GM12872 (cell line): ENCODE data around the gene MSANTD1.

Experiments used
- CTCF ChIP-seq: IDR thresholded peaks from 3 replicates; pipeline ENCODE4 v1.5.1; 2011; ENCODE audit warnings: low read depth, mild to moderate bottlenecking, low read length, moderate library complexity; ENCODE audit not compliant: insufficient read depth

Gene MSANTD1

GRCh38 chr4:3263876-3264193 lies 14.9 kb downstream of the MSANTD1 start:
- TF ChIP-seq CTCF = no peak

GRCh38 chr4:3266076-3266475 lies 17.1 kb downstream of the MSANTD1 start:
- TF ChIP-seq CTCF = no peak

- TF ChIP-seq CTCF = no peak
Observed at GRCh38 chr4:3267576-3268394, 18.8 kb downstream of the MSANTD1 start.

DNA sequence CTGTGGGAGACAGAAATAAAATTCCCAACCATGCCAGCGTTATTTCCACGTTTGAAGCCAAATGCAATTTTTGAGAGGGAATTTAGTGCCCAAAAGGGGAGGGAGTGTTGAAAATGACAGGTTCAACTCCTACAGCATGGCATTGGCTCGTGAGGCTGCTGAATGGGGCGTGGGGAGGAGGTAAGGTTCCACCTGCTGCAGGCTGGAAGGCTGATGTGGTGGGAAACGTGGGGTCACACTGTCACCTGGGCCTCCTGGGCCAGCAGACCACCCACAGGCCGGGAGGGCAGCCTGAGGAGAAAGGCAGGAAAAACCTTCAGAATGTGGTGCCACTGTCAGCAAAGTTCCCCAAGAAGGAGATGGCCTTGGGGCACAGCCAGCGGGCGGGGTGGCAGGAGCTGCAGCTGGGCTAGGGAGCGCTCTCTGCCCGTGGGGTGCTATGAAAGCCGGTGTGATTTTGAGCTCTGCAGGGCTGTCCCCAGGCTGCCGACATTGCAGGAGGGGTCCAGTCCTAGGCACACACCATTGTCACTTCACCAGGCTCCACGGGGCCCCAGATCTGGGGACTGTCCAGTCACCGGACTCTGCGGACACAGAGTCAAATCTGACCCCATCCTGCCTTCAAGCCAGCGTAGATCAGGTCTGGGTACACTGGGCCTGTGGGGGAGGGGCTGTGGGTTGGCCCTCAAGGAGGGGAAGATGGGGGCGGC lies 19.6 kb downstream of the MSANTD1 start:
- TF ChIP-seq CTCF = no peak

- no peak for TF ChIP-seq CTCF
Observed at GRCh38 chr4:3269105-3269927, 20.4 kb downstream of the MSANTD1 start.

- no peak for TF ChIP-seq CTCF
Observed at GRCh38 chr4:3269991-3270611, 21.1 kb downstream of the MSANTD1 start.

DNA sequence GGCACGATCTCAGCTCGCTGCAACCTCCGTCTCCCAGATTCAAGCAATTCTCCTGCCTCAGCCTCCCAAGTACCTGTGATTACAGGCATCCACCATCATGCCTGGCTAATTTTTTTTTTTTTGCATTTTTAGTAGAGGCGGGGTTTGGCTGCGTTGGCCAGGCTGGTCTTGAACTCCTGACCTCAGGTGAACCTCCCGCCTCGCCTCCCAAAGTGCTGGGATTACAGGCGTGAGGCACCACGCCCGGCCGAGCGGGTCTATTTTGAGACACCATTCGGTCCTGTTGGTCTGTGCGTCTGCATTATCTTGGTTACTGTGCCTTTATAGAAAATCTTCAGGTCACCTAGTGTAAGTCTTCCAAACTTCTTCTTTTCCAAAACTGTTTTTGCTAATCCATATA lies 22.2 kb downstream of the MSANTD1 start:
- TF ChIP-seq CTCF = no peak
